Mesendoderm (in vitro differentiated cells): ENCODE results near the gene CEP83.

Source experiments
- DNase-seq: peaks from one replicate; pipeline ENCODE4 v3.0.0; 2013
- H2AK5ac ChIP-seq: 2 replicates; pipeline ENCODE4 v1.6.1; 2013; ENCODE audit warnings: low read length, inconsistent platforms
- H2BK120ac ChIP-seq: 2 replicates; pipeline ENCODE4 v1.6.1; 2013; ENCODE audit warnings: low read depth, mild to moderate bottlenecking, low read length, moderate library complexity, mixed read lengths
- H2BK15ac ChIP-seq: replicated peaks from 2 replicates; pipeline ENCODE4 v1.6.1; 2013; ENCODE audit warnings: low read depth, mild to moderate bottlenecking, moderate library complexity
- H2BK5ac ChIP-seq: 2 replicates; pipeline ENCODE4 v1.6.1; 2013; ENCODE audit warnings: low read length, inconsistent platforms
- H3K18ac ChIP-seq: 2 replicates; pipeline ENCODE4 v1.6.1; 2013; ENCODE audit warnings: mild to moderate bottlenecking, low read length, mixed read lengths
- H3K23ac ChIP-seq: one replicate; pipeline ENCODE4 v1.6.1; 2013; ENCODE audit warnings: low read length
- H3K27ac ChIP-seq: 2 replicates; pipeline ENCODE4 v1.5.1; 2013; ENCODE audit warnings: low read depth, mild to moderate bottlenecking, inconsistent platforms, low read length, moderate library complexity
- H3K27me3 ChIP-seq: 2 replicates; pipeline ENCODE4 v1.6.1; 2013; ENCODE audit warnings: low read length, control low read depth, mild to moderate bottlenecking, inconsistent platforms; ENCODE audit not compliant: insufficient read depth, poor library complexity
- H3K36me3 ChIP-seq: 2 replicates; pipeline ENCODE4 v1.6.1; 2013; ENCODE audit warnings: low read length, inconsistent platforms; ENCODE audit not compliant: control insufficient read depth, insufficient read depth
- H3K4ac ChIP-seq: one replicate; pipeline ENCODE4 v1.6.1; 2013; ENCODE audit warnings: low read depth, mild to moderate bottlenecking, low read length, moderate library complexity
- H3K4me1 ChIP-seq: 2 replicates; pipeline ENCODE4 v1.6.1; 2013; ENCODE audit warnings: low read depth, low read length, inconsistent platforms; ENCODE audit not compliant: control insufficient read depth
- H3K4me2 ChIP-seq: 2 replicates; pipeline ENCODE4 v1.6.1; 2013; ENCODE audit warnings: low read length
- H3K4me3 ChIP-seq: 2 replicates; pipeline ENCODE4 v1.5.1; 2013; ENCODE audit warnings: mild to moderate bottlenecking, low read length
- H3K56ac ChIP-seq: one replicate; pipeline ENCODE4 v1.6.1; 2013; ENCODE audit warnings: low read length
- H3K79me1 ChIP-seq: 2 replicates; pipeline ENCODE4 v1.6.1; 2013; ENCODE audit warnings: low read length, inconsistent platforms
- H3K79me2 ChIP-seq: 2 replicates; pipeline ENCODE4 v1.6.1; 2013; ENCODE audit warnings: mild to moderate bottlenecking, low read length; ENCODE audit not compliant: control insufficient read depth, insufficient read depth
- H3K9ac ChIP-seq: 2 replicates; pipeline ENCODE4 v1.6.1; 2013; ENCODE audit warnings: low read length, inconsistent platforms
- H4K5ac ChIP-seq: one replicate; pipeline ENCODE4 v1.6.1; 2013; ENCODE audit warnings: low read length
- H4K8ac ChIP-seq: one replicate; pipeline ENCODE4 v1.6.1; 2013; ENCODE audit warnings: low read depth, mild to moderate bottlenecking, control low read depth, low read length, moderate library complexity
- WGBS: extraction: QIAGEN DNeasy Blood & Tissue Kit; methylation state at CpG from one replicate; pipeline ENCODE4 v1.1.7; 2013; ENCODE audit warnings: low lambda C conversion rate, missing lambda C conversion rate; ENCODE audit not compliant: insufficient coverage; ENCODE audit errors: extremely low coverage; 5-methylcytosine and 5-hydroxymethylcytosine counted together

Gene CEP83

GRCh38 chr12:94266796-94267536, 192.7 kb downstream of the CEP83 start:
- H3K56ac ChIP-seq, result no peak overlapping the region
- no peak overlapping the region for H3K4me3 ChIP-seq
- no CpG with 5 or more reads among the region's 11 CpGs for WGBS
- no peak for DNase-seq
- H3K36me3 ChIP-seq, result no peaks in the 10 kb centered on the region
- H3K79me2 ChIP-seq, result no peaks in the 10 kb centered on the region
- no peaks in the 10 kb centered on the region for H3K27me3 ChIP-seq
- no peak overlapping the region for H2BK5ac ChIP-seq
- no peak overlapping the region for H4K8ac ChIP-seq
- no peak overlapping the region for H2BK15ac ChIP-seq
- no peak overlapping the region for H3K27ac ChIP-seq
- H4K5ac ChIP-seq, result no peak overlapping the region
- H3K18ac ChIP-seq, result no peak overlapping the region
- no peak overlapping the region for H3K23ac ChIP-seq
- H3K79me1 ChIP-seq, result no peaks in the 10 kb centered on the region
- peaks cover 7% of the 10 kb centered on the region for H3K4me1 ChIP-seq
- H3K4me2 ChIP-seq, result no peak overlapping the region
- no peak overlapping the region for H3K4ac ChIP-seq
- H2BK120ac ChIP-seq, result no peak overlapping the region
- no peak overlapping the region for H2AK5ac ChIP-seq
- H3K9ac ChIP-seq, result no peak overlapping the region

GRCh38 chr12:94265966-94266745, 193.5 kb downstream of the CEP83 start:
- H3K56ac ChIP-seq, result no peak overlapping the region
- H3K9ac ChIP-seq, result no peak overlapping the region
- no peak overlapping the region for H2BK15ac ChIP-seq
- H3K4me2 ChIP-seq, result no peak overlapping the region
- H3K4ac ChIP-seq, result no peak overlapping the region
- H2BK5ac ChIP-seq, result no peak overlapping the region
- H3K27ac ChIP-seq, result no peak overlapping the region
- no peaks in the 10 kb centered on the region for H3K79me1 ChIP-seq
- H3K4me1 ChIP-seq, result peaks cover 7% of the 10 kb centered on the region
- DNase-seq, result no peak
- no peak overlapping the region for H3K23ac ChIP-seq
- H3K27me3 ChIP-seq, result no peaks in the 10 kb centered on the region
- H2BK120ac ChIP-seq, result no peak overlapping the region
- H3K79me2 ChIP-seq, result no peaks in the 10 kb centered on the region
- H3K36me3 ChIP-seq, result no peaks in the 10 kb centered on the region
- H4K8ac ChIP-seq, result no peak overlapping the region
- no peak overlapping the region for H2AK5ac ChIP-seq
- H3K18ac ChIP-seq, result no peak overlapping the region
- no peak overlapping the region for H3K4me3 ChIP-seq
- no CpG with 5 or more reads among the region's 14 CpGs for WGBS
- no peak overlapping the region for H4K5ac ChIP-seq

GRCh38 chr12:94265539-94265938, 194.1 kb downstream of the CEP83 start:
- Histone ChIP-seq H3K56ac (no peak overlapping the region), H2BK15ac (no peak overlapping the region), H3K36me3 (no peaks in the 10 kb centered on the region), H3K4me3 (no peak overlapping the region), H2AK5ac (no peak overlapping the region), H3K27me3 (no peaks in the 10 kb centered on the region), H4K8ac (no peak overlapping the region), H2BK120ac (no peak overlapping the region), H3K79me1 (no peaks in the 10 kb centered on the region), H3K4ac (no peak overlapping the region), H3K4me1 (peaks cover 7% of the 10 kb centered on the region), H3K79me2 (no peaks in the 10 kb centered on the region), H3K4me2 (no peak overlapping the region), H3K23ac (no peak overlapping the region), H4K5ac (no peak overlapping the region), H3K9ac (no peak overlapping the region), H2BK5ac (no peak overlapping the region), H3K27ac (no peak overlapping the region), H3K18ac (no peak overlapping the region)
- no CpG with 5 or more reads among the region's 7 CpGs for WGBS
- no peak for DNase-seq

- H3K27ac ChIP-seq, result no peak overlapping the region
- peak overlapping the region; percentile 10 for H3K56ac ChIP-seq
- no peak overlapping the region for H4K5ac ChIP-seq
- no peaks in the 10 kb centered on the region for H3K79me1 ChIP-seq
- peaks cover 7% of the 10 kb centered on the region for H3K4me1 ChIP-seq
- no peaks in the 10 kb centered on the region for H3K79me2 ChIP-seq
- no peak overlapping the region for H3K4me3 ChIP-seq
- H3K4ac ChIP-seq, result no peak overlapping the region
- H3K18ac ChIP-seq, result peak overlapping the region; percentile 53
- DNase-seq, result no peak
- H2BK5ac ChIP-seq, result no peak overlapping the region
- no peak overlapping the region for H4K8ac ChIP-seq
- H2BK120ac ChIP-seq, result peak overlapping the region; percentile 84
- H3K36me3 ChIP-seq, result no peaks in the 10 kb centered on the region
- H3K9ac ChIP-seq, result no peak overlapping the region
- no peak overlapping the region for H3K23ac ChIP-seq
- no peak overlapping the region for H2AK5ac ChIP-seq
- no peak overlapping the region for H2BK15ac ChIP-seq
- no peak overlapping the region for H3K4me2 ChIP-seq
- WGBS, result no CpG with 5 or more reads among the region's 19 CpGs
- no peaks in the 10 kb centered on the region for H3K27me3 ChIP-seq
Measured at GRCh38 chr12:94264736-94265485, 194.8 kb downstream of the CEP83 start.

- Histone ChIP-seq H3K79me1 (no peaks in the 10 kb centered on the region), H3K4me2 (no peak overlapping the region), H4K8ac (no peak overlapping the region), H2BK120ac (no peak overlapping the region), H2BK15ac (no peak overlapping the region), H2BK5ac (no peak overlapping the region), H3K27ac (peak overlapping the region; percentile 82), H3K4ac (no peak overlapping the region), H3K4me3 (no peak overlapping the region), H3K9ac (no peak overlapping the region), H3K23ac (no peak overlapping the region), H3K4me1 (peaks cover 7% of the 10 kb centered on the region), H3K79me2 (no peaks in the 10 kb centered on the region), H3K36me3 (no peaks in the 10 kb centered on the region), H3K27me3 (no peaks in the 10 kb centered on the region), H2AK5ac (no peak overlapping the region), H3K56ac (peak overlapping the region; percentile 44), H4K5ac (no peak overlapping the region), H3K18ac (peak overlapping the region; percentile 86)
- WGBS, result no CpG with 5 or more reads among the region's 20 CpGs
- peak; percentile 96 for DNase-seq
Measured at GRCh38 chr12:94263905-94264561, 195.6 kb downstream of the CEP83 start.
